ENCODE measurements around the gene RBMS1.

The RBMS1 gene

GRCh38 chr2:160309585-160309984 is 184.0 kb downstream of the RBMS1 start:
- ChIA-PET CTCF (interaction anchor here (0.7 to 3.9 kb wide), 5 partner anchors 13 to 685 kb away, joined by 3 to 15 read pairs (median 6); no protein-coding TSS in a partner anchor), POLR2A (no interaction called here)
- TF ChIP-seq, protein P1, sequence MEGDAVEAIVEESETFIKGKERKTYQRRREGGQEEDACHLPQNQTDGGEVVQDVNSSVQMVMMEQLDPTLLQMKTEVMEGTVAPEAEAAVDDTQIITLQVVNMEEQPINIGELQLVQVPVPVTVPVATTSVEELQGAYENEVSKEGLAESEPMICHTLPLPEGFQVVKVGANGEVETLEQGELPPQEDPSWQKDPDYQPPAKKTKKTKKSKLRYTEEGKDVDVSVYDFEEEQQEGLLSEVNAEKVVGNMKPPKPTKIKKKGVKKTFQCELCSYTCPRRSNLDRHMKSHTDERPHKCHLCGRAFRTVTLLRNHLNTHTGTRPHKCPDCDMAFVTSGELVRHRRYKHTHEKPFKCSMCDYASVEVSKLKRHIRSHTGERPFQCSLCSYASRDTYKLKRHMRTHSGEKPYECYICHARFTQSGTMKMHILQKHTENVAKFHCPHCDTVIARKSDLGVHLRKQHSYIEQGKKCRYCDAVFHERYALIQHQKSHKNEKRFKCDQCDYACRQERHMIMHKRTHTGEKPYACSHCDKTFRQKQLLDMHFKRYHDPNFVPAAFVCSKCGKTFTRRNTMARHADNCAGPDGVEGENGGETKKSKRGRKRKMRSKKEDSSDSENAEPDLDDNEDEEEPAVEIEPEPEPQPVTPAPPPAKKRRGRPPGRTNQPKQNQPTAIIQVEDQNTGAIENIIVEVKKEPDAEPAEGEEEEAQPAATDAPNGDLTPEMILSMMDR (IDR thresholded peaks at IDR 0.05; ENCODE audit: insufficient read depth, low read length, missing control alignments): no peak
- no peak overlapping the region for H3K4me3 ChIP-seq (ENCODE audit: low read depth, low read length)
- DNase-seq (ENCODE audit: low read depth, low spot score): no peak

DNA sequence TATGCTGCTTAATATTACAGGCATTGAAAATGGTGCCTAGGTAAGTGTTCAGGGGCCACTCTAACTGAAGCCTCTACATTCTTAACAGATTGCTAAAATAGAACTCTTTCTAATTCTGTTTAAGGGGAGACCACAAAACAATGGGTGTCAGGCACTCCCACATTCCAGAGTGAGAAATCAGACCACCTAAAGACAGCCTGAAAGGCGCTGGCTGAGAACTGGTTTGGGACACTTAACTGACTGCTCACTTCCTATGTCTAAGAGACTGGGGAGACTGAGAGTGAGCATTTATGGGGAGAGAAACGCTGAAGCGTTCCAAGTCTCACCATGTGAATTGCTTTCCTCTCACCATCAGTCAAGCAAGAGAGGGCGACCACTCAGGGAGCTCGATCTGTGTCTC is 184.7 kb downstream of the RBMS1 start:
- POLR2A ChIA-PET: no interaction called here
- TF ChIP-seq, protein P1 (IDR thresholded peaks at IDR 0.05; ENCODE audit: insufficient read depth, low read length, missing control alignments): no peak
- CTCF ChIA-PET: interaction anchor here (1.3 to 3.9 kb wide), 4 partner anchors 14 to 685 kb away, joined by 4 to 15 read pairs (median 8); no protein-coding TSS in a partner anchor
- no peak for DNase-seq (ENCODE audit: low read depth, low spot score)
- no peak overlapping the region for H3K4me3 ChIP-seq (ENCODE audit: low read depth, low read length)

- POLR2A ChIA-PET: no interaction called here
Measured at GRCh38 chr2:160308476-160308875, 185.1 kb downstream of the RBMS1 start.

GRCh38 chr2:160306985-160307384 is 186.6 kb downstream of the RBMS1 start:
- ChIA-PET POLR2A (no interaction called here), CTCF (interaction anchor here (0.7 to 3.9 kb wide), 7 partner anchors 12 to 687 kb away, joined by 3 to 15 read pairs (median 3); no protein-coding TSS in a partner anchor)
- no peak overlapping the region for H3K4me3 ChIP-seq (ENCODE audit: low read depth, low read length)
- TF ChIP-seq, protein P1 (IDR thresholded peaks at IDR 0.05; ENCODE audit: insufficient read depth, low read length, missing control alignments): no peak
- DNase-seq (ENCODE audit: low read depth, low spot score): peak; percentile 84

More at GRCh38 chr2:160308476-160308875, 185.1 kb downstream of the RBMS1 start:
- TF ChIP-seq, protein P1 (IDR thresholded peaks at IDR 0.05; ENCODE audit: insufficient read depth, low read length, missing control alignments): no peak
- no peak overlapping the region for H3K4me3 ChIP-seq (ENCODE audit: low read depth, low read length)
- CTCF ChIA-PET: interaction anchor here (1.3 to 3.9 kb wide), 3 partner anchors 14 to 198 kb away, joined by 4 to 15 read pairs (median 9); no protein-coding TSS in a partner anchor
- DNase-seq (ENCODE audit: low read depth, low spot score): no peak

DNA sequence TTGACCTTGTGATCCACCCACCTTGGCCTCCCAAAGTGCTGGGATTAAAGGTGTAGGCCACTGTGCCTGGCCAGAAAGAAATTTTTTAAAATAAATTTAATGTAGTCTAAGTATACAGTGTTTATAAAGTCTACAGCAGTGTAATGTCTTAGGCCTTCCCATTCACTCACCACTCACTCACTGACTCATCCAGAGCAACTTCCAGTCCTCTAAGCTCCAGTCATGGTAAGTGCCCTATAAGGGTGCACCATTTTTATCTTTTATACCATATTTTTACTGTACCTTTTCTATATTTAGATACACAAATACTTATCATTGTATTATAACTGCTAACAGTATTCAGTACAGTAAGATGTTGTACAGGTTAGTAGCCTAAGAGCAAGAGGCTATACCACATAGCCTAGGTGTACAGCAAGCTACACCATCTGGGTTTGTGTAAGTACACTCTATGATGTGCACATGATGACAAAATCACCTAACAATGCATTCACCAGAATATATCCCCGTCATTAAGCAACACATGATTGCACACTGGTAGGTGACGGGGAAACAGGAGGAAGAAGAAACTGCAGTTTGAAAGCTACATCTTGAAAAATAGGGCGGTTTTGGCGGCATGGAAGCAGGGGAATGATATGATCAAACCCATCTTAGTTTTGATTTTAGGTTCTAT is 188.4 kb downstream of the RBMS1 start:
- H3K4me3 ChIP-seq (ENCODE audit: low read depth, low read length): no peak overlapping the region
- TF ChIP-seq, protein P1 (IDR thresholded peaks at IDR 0.05; ENCODE audit: insufficient read depth, low read length, missing control alignments): no peak
- POLR2A ChIA-PET: no interaction called here
- CTCF ChIA-PET: interaction anchor here (1.0 to 2.9 kb wide), 4 partner anchors 13 to 195 kb away, joined by 3 to 8 read pairs (median 4); no protein-coding TSS in a partner anchor
- DNase-seq (ENCODE audit: low read depth, low spot score): no peak

- no peak overlapping the region for H3K4me3 ChIP-seq (ENCODE audit: low read depth, low read length)
- DNase-seq (ENCODE audit: low read depth, low spot score): no peak
- CTCF ChIA-PET: interaction anchor here (0.8 to 2.9 kb wide), 5 partner anchors 8 to 674 kb away, joined by 3 to 8 read pairs (median 3); no protein-coding TSS in a partner anchor
- TF ChIP-seq, protein P1 (IDR thresholded peaks at IDR 0.05; ENCODE audit: insufficient read depth, low read length, missing control alignments): no peak
- POLR2A ChIA-PET: interaction anchor here (1.1 kb wide), 1 partner anchor 9 kb away, joined by 4 read pairs; no protein-coding TSS in a partner anchor
Measured at GRCh38 chr2:160303527-160303926, 190.1 kb downstream of the RBMS1 start.

All from AG04449 (cell line).